ENCODE measurements around the gene MTMR10.

- TF ChIP-seq, protein P1, sequence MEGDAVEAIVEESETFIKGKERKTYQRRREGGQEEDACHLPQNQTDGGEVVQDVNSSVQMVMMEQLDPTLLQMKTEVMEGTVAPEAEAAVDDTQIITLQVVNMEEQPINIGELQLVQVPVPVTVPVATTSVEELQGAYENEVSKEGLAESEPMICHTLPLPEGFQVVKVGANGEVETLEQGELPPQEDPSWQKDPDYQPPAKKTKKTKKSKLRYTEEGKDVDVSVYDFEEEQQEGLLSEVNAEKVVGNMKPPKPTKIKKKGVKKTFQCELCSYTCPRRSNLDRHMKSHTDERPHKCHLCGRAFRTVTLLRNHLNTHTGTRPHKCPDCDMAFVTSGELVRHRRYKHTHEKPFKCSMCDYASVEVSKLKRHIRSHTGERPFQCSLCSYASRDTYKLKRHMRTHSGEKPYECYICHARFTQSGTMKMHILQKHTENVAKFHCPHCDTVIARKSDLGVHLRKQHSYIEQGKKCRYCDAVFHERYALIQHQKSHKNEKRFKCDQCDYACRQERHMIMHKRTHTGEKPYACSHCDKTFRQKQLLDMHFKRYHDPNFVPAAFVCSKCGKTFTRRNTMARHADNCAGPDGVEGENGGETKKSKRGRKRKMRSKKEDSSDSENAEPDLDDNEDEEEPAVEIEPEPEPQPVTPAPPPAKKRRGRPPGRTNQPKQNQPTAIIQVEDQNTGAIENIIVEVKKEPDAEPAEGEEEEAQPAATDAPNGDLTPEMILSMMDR (IDR thresholded peaks at IDR 0.05 in 4 of 5, conservative IDR thresholded peaks at IDR 0.05 in 1 of 5): no peak
- TF ChIP-seq POLR2A (IDR thresholded peaks at IDR 0.05): no peak
These were observed 86.6 kb downstream of the MTMR10 start for GRCh38 chr15:30904812-30905211.

Data from gastrocnemius medialis (tissue), 4 donors.